8988T (cell line): ENCODE data around the gene TBC1D22B.

ENCODE experiments used
- DNase-seq: peaks from one replicate; pipeline ENCODE4 v3.0.0; 2011

The TBC1D22B gene

DNA sequence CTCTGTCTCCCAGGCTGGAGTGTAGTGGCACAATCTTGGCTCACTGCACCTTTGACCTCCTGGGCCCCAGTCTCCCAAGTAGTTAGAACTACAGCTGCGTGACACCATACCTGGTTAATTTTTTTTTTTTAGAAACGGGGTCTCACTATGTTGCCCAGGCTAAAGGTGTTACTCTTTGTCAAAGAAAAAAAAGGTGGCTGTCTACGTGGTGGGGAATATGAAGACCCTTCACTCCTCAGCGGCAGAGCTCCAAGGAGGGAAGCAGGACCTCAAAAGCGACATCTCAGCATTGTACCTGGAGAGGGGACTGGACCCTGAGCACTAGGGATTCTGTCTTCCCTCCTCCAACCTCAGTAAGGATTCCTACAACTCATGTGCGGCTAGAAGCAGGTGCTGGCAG lies 16.4 kb upstream of the TBC1D22B start:
- no peak for DNase-seq

GRCh38 chr6:37241775-37242428 lies 15.7 kb upstream of the TBC1D22B start:
- no peak for DNase-seq

DNA sequence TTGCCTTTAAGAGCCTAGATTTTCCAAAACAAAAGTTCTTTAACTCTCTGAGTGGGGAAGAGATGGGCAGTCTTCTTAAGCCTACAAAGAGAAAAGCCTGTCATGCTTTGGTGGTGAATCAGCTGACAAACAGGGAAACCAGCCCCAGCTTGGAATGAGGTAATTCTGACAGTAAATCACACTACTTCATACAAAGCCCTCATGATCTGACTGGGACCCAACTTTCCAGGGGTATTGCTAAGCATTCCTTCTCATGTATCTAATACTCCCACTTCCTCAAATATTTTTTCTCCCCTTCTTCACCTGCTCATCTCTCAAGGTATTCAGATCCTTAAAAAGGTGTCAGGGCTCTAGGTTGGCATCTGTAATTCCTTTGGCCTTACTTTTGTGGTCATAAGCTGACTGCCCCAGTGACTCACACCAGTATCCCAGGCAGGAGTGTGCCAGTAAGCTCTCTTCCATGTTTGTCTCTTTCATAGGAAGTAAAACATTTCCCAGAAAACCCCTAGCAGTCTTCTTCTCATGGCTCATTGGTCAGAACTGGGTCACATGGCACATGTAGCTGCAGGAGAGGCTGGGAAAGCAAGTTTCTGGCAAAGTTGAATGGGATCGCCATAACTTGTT lies 15.0 kb upstream of the TBC1D22B start:
- DNase-seq: no peak

- DNase-seq: no peak
These were observed 14.3 kb upstream of the TBC1D22B start for GRCh38 chr6:37243131-37243815.

- DNase-seq: no peak
These were observed 13.7 kb upstream of the TBC1D22B start for GRCh38 chr6:37243816-37244370.

GRCh38 chr6:37244430-37245310 lies 12.9 kb upstream of the TBC1D22B start:
- no peak for DNase-seq

DNA sequence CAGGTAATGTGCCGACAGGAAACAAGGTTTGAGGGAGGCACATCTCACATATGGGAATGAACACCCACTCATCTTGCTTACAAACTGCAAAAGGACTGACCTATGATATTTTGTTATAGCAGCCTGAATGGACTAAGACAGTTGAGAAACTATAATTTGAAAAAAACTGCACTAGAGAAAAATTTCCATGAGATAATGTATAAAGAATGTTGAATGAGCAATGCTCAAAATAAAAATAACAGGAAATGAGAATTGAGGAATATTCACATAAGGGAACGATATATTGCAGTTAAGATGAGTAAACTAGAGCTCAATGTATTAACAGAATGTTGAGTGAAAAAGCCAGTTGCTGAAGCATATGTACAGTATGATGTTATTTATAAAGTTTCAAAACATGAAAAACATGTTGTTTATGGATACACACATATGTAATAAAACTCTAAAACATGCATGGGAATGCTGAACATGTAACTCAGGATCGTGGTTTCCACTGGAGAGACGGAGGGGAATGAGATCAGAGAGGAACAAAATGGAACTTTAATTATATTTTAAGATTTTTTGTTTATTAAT lies 6.3 kb upstream of the TBC1D22B start:
- DNase-seq: no peak

DNA sequence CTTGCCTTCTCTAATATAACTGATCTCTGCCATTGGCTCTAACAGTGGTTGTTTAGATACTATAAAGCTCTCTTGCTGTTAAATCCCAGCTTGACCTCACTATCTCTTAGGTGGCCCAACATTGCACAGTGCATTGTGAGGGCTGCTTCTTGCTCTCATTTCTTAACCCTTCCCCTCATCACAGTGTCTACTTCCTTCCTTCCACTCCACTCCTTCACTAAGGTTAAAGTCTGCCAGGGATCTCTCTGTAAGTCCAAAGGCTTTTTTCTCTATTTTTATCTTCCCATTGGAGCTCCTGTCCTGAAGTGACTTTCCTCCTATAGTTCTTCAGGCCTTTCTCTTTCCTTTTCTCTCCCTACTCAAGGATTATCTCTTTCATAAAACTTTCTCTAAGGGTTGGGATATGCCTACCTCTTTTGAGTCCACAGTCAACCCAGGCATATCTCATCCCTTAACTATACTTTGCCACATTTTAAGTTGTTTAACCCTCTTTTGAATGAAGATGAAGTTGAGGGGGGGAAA lies 4.0 kb upstream of the TBC1D22B start:
- no peak for DNase-seq

DNA sequence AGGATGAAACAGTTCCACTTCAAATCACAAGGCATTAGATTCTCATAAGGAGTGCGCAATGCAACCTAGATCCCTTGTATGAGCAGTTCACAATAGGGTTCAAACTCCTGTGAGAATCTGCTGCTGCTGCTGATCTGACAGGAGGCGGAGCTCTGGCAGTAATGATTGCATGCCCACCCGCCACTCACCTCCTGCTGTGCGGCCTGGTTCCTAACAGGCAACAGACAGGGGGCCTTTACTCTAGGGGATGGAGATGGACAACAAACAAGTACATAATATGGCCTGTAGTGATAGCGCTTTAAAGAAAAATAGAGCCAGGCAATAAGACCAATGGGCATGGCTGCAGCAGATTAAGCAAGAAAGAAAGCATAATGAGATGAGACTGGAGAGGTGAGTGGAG lies 2.7 kb upstream of the TBC1D22B start:
- DNase-seq: no peak

GRCh38 chr6:37256692-37257319 lies 766 bp upstream of the TBC1D22B start:
- DNase-seq: no peak

DNA sequence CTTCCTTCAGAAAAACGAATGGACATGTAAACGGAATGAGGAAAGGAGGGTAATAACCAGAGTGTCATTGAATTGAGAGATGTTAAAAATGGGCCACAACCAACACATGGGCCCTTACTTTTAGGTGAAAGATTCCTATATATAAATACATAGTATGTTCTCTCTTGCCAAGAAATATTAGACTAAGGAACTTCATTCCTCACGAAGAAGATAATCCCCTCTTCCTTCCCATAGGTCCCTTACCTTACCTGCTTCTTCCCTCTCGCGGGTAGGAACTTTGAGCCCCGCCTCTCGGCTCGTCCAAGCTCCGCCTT lies 295 bp upstream of the TBC1D22B start:
- no peak for DNase-seq

GRCh38 chr6:37258405-37259105 lies 983 bp downstream of the TBC1D22B start:
- DNase-seq: no peak

DNA sequence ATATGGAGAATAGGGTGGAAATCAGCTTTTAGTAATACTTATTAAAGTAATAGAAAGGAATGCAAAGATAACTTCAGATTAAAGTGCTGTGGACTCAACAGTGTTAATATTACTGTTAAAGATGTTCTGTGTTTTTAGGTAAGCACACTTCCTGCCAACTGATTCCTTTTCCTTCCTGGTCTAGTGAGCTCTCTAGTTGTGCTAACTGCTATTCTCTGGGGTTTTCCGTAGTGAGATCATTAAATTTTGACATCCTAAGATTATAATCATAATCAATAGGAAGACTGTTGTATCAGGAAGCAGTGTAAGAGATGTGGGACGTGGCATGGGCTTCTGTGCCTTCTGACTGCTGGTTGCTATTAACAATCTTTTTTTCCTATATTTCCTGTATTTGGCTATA lies 1.6 kb downstream of the TBC1D22B start:
- DNase-seq: no peak

- no peak for DNase-seq
These were observed 2.5 kb downstream of the TBC1D22B start for GRCh38 chr6:37260040-37260439.

GRCh38 chr6:37260444-37260843 lies 2.9 kb downstream of the TBC1D22B start:
- DNase-seq: no peak

GRCh38 chr6:37261198-37261597 lies 3.6 kb downstream of the TBC1D22B start:
- DNase-seq: no peak

- no peak for DNase-seq
These were observed 5.0 kb downstream of the TBC1D22B start for GRCh38 chr6:37262446-37263026.

DNA sequence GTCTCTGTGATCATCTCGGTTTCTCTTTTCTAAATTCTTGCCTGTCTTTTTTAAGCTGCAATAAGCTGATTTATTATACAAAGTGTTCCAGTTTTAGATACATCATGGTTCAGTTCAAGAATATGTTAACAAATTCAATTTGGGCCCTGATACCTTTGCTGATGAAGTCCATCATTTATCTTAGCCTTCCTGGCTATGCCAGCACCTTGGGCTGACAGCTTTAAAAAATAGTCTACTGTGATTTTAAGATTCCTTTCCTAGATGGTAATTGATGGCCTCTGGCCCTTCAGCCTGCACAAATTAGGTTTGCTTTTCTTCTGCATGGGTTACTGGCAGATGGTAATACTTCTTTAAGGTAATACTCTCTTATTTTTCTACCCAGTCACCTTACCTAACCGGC lies 7.4 kb downstream of the TBC1D22B start:
- no peak for DNase-seq

DNA sequence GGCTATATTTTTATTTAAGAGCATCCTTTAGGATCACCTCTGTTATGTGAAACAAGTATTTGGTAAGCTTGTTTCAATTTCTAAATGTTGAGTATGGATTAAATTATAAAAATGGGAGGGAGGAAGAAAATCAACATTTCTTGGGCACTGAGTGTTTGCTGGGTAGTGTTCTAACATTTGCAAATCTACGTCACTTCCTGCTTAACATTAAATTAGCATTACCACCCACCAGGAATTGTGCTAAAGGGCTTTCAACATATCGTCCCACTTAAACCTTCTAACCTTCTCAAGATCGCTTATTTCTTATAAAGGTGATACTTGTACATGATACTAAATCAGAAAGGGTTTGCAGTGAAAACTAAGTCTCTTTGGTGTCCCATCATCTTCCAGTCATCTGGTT lies 8.3 kb downstream of the TBC1D22B start:
- DNase-seq: no peak

DNA sequence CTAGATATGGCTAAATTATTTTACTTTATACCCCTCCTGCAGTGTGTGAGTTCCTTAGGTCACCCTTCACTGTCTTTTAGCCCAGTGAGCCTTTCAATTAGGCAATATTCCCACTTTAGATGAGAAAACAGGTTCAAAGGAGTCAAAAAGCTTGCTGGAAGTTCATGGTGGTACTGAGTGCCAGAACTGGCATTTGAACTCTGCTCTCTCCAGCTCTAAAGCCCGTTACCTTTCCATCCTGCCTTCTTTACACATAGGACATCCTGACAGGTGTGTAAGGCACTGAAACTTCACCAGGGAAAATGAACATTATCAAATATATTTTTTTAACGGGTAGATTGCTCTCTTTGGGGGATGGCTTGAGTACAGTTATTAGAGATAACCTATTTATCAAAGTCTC lies 11.5 kb downstream of the TBC1D22B start:
- DNase-seq: no peak
